Activated T-cell treated with anti-CD3 and anti-CD28 coated beads for 48 hours (primary cell): ENCODE data around the gene CTTNBP2.

Experiments used
- DNase-seq: peaks from one replicate; pipeline ENCODE4 v3.0.0-alpha.2; 2020; ENCODE audit warnings: low read depth

The CTTNBP2 gene

GRCh38 chr7:117871778-117872538 is 1.3 kb downstream of the CTTNBP2 start:
- no peak for DNase-seq

DNA sequence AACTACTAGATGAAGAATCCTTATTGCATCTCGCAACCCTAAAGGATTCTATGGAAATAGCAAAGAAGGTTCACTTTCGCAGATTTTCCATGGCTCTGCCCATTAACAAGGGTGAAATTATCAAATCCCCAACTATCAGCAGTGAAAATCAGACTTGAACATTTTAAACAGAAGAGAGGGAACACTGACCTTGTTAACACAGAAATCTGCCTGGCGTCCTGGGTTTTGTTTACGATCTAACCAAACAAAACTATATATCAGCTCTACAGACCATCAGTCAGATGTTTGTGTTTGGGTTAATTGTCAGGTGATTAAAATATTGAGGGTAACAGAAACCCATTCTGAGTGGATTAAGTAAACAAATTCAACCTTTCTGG is 1.9 kb downstream of the CTTNBP2 start:
- no peak for DNase-seq

GRCh38 chr7:117870448-117871130 is 2.7 kb downstream of the CTTNBP2 start:
- no peak for DNase-seq

DNA sequence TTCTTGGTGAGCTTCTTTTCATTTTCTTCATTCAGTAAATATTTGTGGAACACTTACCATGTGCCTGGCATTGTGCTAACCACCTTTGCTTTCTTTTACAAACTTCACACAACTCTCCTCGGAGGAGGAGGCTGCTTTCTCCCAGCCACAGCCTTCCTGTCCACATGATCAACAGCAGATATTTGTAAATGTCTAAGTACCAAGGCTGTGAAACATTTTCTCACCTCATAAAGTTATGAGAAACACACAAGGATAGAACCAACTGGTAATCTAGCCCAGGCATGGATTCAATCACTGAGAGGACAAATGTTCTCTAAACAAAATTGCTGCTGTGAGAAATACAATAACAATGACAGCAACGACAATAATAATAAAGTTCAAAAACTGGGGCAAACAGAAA is 3.9 kb downstream of the CTTNBP2 start:
- DNase-seq: no peak

- DNase-seq: no peak
These were observed 9.6 kb downstream of the CTTNBP2 start for GRCh38 chr7:117863618-117864017.

GRCh38 chr7:117862378-117862777 is 10.9 kb downstream of the CTTNBP2 start:
- DNase-seq: no peak

DNA sequence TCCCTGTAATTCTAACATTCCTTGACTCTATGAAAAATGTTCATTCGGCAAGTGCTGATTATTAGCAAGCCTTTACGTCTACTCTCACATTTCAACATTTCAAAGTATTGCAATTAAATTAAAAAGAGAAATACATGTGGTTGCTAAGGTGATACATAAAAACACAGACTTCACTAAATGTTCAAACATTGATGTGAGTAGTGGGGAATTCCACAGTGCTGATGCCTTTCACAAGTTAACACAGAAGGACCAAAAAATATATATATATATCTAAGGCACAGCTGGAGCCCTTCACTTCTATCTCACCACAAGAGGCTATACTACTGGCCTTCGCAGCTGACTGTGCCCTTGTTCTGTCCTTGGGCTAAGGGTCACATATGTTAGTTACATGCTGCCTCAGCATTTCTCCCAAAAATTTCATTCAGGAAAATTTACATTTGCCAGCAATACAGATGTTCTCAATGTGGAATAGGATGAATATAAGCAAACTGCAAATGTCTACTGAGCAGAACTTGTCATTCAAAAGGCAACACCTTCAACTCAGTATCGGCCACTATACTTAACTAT is 13.9 kb downstream of the CTTNBP2 start:
- no peak for DNase-seq

DNA sequence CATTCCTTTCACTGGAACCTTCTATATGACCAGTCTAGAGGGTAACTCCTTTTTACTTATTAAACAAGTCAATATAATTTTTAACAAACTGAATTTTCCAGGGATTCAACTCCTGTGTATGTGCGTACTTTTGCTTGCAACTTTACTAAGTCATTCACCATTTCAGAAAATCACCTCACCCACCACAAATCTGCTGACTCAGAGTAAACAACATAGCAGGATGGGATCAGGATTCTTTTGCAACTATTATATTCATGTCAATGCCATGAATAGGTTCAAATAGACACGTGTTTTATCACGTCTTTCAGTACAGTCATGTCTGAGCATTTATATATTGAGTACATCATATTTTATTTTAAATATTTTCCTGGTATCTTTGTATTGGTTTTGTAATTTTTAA is 14.5 kb downstream of the CTTNBP2 start:
- no peak for DNase-seq

DNA sequence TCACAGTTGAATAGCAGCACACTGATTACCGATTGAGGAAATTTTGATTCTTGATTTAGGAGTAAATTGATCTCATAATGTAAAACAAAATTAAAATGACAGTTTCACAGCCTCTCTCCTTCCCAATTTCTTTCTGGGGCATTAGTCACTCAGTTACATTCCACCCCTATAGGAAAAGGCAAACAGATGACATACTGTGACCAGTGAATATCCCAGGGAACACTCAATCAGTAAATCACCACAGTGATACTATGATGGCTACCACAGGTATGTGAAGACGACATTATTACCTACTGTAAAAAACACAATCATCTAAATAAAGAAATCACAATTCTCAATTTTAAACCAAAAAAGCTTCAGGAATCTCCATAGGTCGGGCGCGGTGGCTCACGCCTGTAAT is 15.5 kb downstream of the CTTNBP2 start:
- DNase-seq: no peak

DNA sequence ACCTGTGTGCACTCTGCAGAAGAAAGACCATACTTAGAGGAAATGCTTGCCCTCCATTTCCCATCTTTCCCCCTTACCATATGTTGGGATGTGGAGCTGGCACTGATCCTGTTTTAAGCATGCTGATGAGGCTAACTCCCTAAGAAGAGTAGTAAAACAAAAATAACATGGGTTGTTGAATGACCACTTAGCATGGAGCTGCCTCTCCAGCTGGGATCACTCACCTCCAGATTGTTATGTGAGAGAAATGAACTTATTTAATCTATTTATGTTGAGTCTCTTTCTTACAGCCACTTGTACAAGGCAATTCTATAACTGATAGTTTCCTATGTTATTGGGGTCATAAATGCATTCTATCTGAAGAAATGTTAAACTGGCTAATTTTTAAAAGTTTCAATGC is 17.0 kb downstream of the CTTNBP2 start:
- no peak for DNase-seq

GRCh38 chr7:117854186-117854585 is 19.1 kb downstream of the CTTNBP2 start:
- no peak for DNase-seq

- no peak for DNase-seq
These were observed 24.3 kb downstream of the CTTNBP2 start for GRCh38 chr7:117848941-117849340.

GRCh38 chr7:117844678-117845077 is 28.6 kb downstream of the CTTNBP2 start:
- no peak for DNase-seq

- DNase-seq: no peak
These were observed 31.6 kb downstream of the CTTNBP2 start for GRCh38 chr7:117841611-117842010.

DNA sequence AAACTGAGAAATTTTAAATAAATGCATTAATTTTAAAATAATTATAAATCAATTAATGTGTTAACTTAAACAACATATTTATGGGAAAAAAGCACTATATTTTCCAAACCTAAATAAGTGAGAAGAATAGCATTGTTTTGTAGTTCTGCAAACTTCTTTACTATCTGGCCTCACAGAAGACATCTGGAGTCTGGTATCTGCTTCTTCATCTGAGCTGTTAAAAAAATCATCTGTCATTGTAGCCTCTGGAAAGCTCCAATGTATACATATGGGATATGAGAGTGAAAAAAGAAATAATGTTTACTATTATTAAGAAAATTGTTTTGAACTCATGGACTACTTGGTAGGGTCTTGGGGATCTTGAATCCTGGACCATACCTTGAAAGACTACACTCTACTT is 32.2 kb downstream of the CTTNBP2 start:
- no peak for DNase-seq

- DNase-seq: no peak
These were observed 33.7 kb downstream of the CTTNBP2 start for GRCh38 chr7:117839507-117839906.

GRCh38 chr7:117837841-117838240 is 35.4 kb downstream of the CTTNBP2 start:
- no peak for DNase-seq

- no peak for DNase-seq
These were observed 38.1 kb downstream of the CTTNBP2 start for GRCh38 chr7:117835016-117835664.

DNA sequence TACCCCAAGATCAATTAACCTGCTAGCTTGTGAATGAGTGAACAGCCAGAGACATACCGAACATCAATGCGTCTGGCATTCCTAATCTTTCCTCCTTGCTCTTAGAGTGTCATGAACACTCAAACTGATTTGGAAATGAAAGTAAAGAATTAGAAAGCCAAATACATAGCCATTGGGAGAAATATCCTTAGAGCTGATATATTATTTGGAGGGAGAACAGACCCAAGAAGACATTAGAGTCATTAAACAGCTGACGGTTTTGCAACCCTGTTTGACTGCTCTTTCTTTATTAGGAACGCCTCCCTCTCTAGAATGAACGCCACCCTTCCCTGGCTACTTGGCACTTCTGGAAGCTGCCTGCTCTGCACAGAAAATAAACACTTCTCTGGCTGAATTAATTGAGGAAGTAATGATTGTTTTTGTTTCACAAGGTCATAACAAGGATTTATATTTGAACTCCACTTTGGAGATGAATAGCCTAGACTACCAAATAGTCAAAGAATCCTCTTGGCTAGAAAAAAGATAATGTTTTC is 42.8 kb downstream of the CTTNBP2 start:
- DNase-seq: no peak

- no peak for DNase-seq
These were observed 43.7 kb downstream of the CTTNBP2 start for GRCh38 chr7:117829450-117830117.

DNA sequence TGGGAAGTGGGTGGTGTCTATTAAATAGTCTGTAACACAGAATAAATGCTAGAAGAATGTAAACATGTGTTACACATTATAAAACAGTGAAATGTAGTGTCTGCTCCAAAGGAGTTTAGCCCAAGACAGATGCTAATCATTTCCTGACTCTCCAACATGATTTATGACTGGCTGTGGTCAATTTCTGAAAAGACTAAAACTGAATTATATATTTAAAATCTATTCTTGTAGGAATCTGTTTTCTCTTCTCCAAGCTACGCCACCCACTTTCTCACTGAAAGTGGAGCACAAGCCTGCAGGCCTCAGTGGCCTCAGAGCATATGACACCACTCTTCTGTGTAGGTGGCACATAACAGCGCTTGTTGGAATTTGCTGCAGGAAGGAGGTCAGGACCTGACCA is 44.4 kb downstream of the CTTNBP2 start:
- no peak for DNase-seq

GRCh38 chr7:117827862-117828261 is 45.4 kb downstream of the CTTNBP2 start:
- no peak for DNase-seq
